Adrenal gland (tissue), 12 donors: Measurements from ENCODE around the gene RFC2. TPM values are rescaled to one million over a fixed set of nuclear protein-coding genes. Genes with fewer than 3 reads are reported as not detected.

Experiments
- DNase-seq, 7 donors: peaks; one replicate each; pipeline ENCODE4 v3.0.0-alpha.2; 2019 to 2020
- H3K27ac ChIP-seq, 5 donors: fragments of 200-600 bp; sonication (generic) in 4 of 5; 1 replicate in 3 of 5; 2 replicates in 2 of 5; pipeline versions ENCODE4 v1.5.1 to v1.8.0; 2016 to 2020; ENCODE audit warnings: mild to moderate bottlenecking in 1 of 5
- H3K27me3 ChIP-seq: fragments of 200-600 bp; 2 replicates; pipeline ENCODE4 v1.8.0; 2021
- H3K36me3 ChIP-seq, 2 donors: fragments of 200-600 bp; replicated peaks in 1 of 2; 1 replicate in 1 of 2; 2 replicates in 1 of 2; pipeline versions ENCODE4 v1.5.1 to v1.8.0; 2018 to 2022
- H3K4me1 ChIP-seq, 2 donors: fragments of 200-600 bp; replicated peaks in 1 of 2; 1 replicate in 1 of 2; 2 replicates in 1 of 2; pipeline versions ENCODE4 v1.5.1 to v1.8.0; 2018 to 2021
- H3K4me3 ChIP-seq, 4 donors: fragments of 200-600 bp; sonication (generic) in 3 of 4; one replicate each; pipeline ENCODE4 v1.5.1; 2016 to 2018
- H3K9me3 ChIP-seq, 3 donors: fragments of 200-600 bp; sonication (generic) in 1 of 3; replicated peaks in 1 of 3; 1 replicate in 2 of 3; 2 replicates in 1 of 3; pipeline versions ENCODE4 v1.5.1 to v1.8.0; 2016 to 2021
- POLR2A ChIP-seq, 2 donors: fragments of 450-650 bp; IDR thresholded peaks; one replicate each; pipeline ENCODE4 v1.6.1; 2017; ENCODE audit warnings: antibody characterized with exemption in 2 of 2, mild to moderate bottlenecking in 2 of 2, moderate library complexity in 1 of 2
- WGBS, 4 donors: extraction: QIAGEN DNeasy Blood & Tissue Kit in 2 of 4; methylation state at CpG; one replicate each; pipeline versions ENCODE4 v1.1.5 to v1.1.7; 2013 to 2017; 5-methylcytosine and 5-hydroxymethylcytosine counted together
- intact Hi-C, 2 donors: fragments of 100-400 bp; cut with DNase I; formaldehyde crosslinking; loops; one replicate each; pipeline versions ENCODE4 v1.14.1 to v1.15.0; 2022 to 2023
- polyA plus RNA-seq, 3 donors: library from polyadenylated mRNA; stranded (reverse); fragments of 200-250 nt in 2 of 3; fragments of 350-450 nt in 1 of 3; fragmentation: Illumina TruSeq in 1 of 3; extraction: RNeasy Lipid Tissue Mini Kit (QIAGEN cat#74804) in 1 of 3; gene quantifications; one replicate each; pipeline ENCODE4 v1.2.3, GENCODE V29; 2013 to 2014
- total RNA-seq, 9 donors: library from RNA; depleted of rRNA in 4 of 9; stranded (reverse); fragments of >200 nt in 4 of 9; fragments of 120-200 nt in 1 of 9; fragmentation: NEBNext Ultra II Directional in 1 of 9; extraction: Animal tissue kit (Norgen Biotek cat#: 25700) in 1 of 9; gene quantifications; one replicate each; pipeline versions ENCODE4 v1.1.0 to v1.2.4, GENCODE V29; 2013 to 2023
- TF ChIP-seq, protein P1 (sequence below), 6 experiments: fragments of 450-650 bp in 4 of 6; fragments of 200-600 bp in 2 of 6; sonication (generic) in 1 of 6; IDR thresholded peaks; 1 replicate in 5 of 6; 2 replicates in 1 of 6; pipeline versions ENCODE4 v1.5.1 to v1.8.0; 2016 to 2021; ENCODE audit warnings: antibody characterized with exemption in 6 of 6, mild to moderate bottlenecking in 2 of 6, moderate library complexity in 1 of 6
- donor health status: healthy with polysubstance abuse.
- donor health status: Bipolar disorder and iron deficiency.
- donor health status: DM: yes; HTN: yes; CAD: no.
- donor health status: DM: no; HTN: no; CAD: no.
- donor health status: DM: no; HTN: no; CAD: no.
- donor health status: DM: yes; HTN: yes; CAD: no.

Gene RFC2
- total and polyA plus RNA-seq, 12 donors: 9.3 to 23.2 (median 14.6) TPM

DNA sequence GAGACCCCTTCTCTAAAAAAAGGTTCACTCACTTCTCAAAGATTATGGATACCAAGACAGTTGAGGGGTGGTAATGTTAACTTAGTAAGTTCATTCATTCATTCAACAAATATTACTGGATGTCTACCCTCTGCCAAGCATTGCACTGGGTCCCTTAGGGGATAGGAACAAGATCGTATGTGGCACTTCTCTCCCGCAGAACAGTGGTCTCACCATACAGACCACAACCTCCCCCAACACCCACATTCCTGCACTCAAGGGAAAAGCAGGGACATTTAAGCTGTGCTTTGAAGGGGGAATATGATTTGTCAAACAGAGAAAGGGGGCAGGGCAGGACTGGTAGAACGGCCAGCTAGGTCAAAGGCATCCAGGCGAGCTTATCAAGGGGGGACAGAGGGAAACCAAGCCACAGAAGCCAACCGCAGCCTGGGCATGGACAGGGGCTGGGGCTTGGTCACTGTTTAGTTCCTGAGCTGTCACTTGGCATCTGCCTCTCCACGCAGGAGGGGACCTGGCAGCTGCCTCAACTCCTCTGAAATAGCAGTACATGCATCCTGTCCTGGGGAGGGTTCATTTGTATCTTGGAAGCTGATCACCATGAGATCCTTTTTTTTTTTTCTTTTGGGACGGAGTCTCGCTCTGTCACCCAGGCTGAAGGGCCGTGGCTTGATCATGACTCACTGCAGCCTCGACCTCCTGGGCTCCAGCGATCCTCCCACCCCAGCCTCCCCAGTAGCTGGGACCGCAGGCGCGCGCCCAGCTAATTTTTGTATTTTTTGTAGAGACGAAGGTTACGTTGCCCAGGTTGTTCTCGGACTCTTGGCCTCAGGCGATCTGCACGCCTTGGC is 34.1 kb upstream of the RFC2 start:
- TF ChIP-seq, protein P1, sequence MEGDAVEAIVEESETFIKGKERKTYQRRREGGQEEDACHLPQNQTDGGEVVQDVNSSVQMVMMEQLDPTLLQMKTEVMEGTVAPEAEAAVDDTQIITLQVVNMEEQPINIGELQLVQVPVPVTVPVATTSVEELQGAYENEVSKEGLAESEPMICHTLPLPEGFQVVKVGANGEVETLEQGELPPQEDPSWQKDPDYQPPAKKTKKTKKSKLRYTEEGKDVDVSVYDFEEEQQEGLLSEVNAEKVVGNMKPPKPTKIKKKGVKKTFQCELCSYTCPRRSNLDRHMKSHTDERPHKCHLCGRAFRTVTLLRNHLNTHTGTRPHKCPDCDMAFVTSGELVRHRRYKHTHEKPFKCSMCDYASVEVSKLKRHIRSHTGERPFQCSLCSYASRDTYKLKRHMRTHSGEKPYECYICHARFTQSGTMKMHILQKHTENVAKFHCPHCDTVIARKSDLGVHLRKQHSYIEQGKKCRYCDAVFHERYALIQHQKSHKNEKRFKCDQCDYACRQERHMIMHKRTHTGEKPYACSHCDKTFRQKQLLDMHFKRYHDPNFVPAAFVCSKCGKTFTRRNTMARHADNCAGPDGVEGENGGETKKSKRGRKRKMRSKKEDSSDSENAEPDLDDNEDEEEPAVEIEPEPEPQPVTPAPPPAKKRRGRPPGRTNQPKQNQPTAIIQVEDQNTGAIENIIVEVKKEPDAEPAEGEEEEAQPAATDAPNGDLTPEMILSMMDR (IDR thresholded peaks at IDR 0.05): no peak
- TF ChIP-seq POLR2A (IDR thresholded peaks at IDR 0.05): no peak

GRCh38 chr7:74287303-74288033 is 33.3 kb upstream of the RFC2 start:
- WGBS, 4 donors: 74 to 89% (median 85%) methylated on average over 6 to 7 of the region's 7 CpGs

More for the DNA sequence above, 34.1 kb upstream of the RFC2 start:
- WGBS, 4 donors: 48 to 56% (median 55%) methylated on average over 14 to 20 of the region's 20 CpGs
- Histone ChIP-seq H3K9me3 (no peaks in the 10 kb centered on the region), H3K4me3 (peak overlapping the region in 2 of 4 donors; percentile 26 to 98), H3K36me3 (no peaks in the 10 kb centered on the region), H3K27me3 (no peaks in the 10 kb centered on the region), H3K4me1 (peaks cover 17 to 26% of the 10 kb centered on the region in 2 donors), H3K27ac (peak overlapping the region in 3 of 5 donors; percentile 22 to 87 (median 39))
- peak in 1 of 7 donors; percentile 63 for DNase-seq
- intact Hi-C loops: no loop called here

GRCh38 chr7:74286131-74286530 is 31.9 kb upstream of the RFC2 start:
- H3K27me3 ChIP-seq: no peaks in the 10 kb centered on the region
- DNase-seq: no peak
- H3K4me1 ChIP-seq: peaks cover 17 to 23% of the 10 kb centered on the region in 2 donors
- H3K9me3 ChIP-seq: no peaks in the 10 kb centered on the region
- no peak overlapping the region for H3K27ac ChIP-seq
- intact Hi-C loops: no loop called here
- 72 to 84% (median 77%) methylated on average over 11 of the region's 11 CpGs for WGBS, 4 donors
- no peak for TF ChIP-seq POLR2A (IDR thresholded peaks at IDR 0.05)
- TF ChIP-seq, protein P1 (IDR thresholded peaks at IDR 0.05): no peak
- no peak overlapping the region for H3K4me3 ChIP-seq
- no peaks in the 10 kb centered on the region for H3K36me3 ChIP-seq

More at GRCh38 chr7:74287303-74288033, 33.3 kb upstream of the RFC2 start:
- Histone ChIP-seq H3K27me3 (no peaks in the 10 kb centered on the region), H3K4me1 (peaks cover 17 to 26% of the 10 kb centered on the region in 2 donors), H3K27ac (no peak overlapping the region), H3K4me3 (no peak overlapping the region), H3K9me3 (no peaks in the 10 kb centered on the region), H3K36me3 (no peaks in the 10 kb centered on the region)
- intact Hi-C loops: no loop called here
- TF ChIP-seq, protein P1 (IDR thresholded peaks at IDR 0.05): no peak
- TF ChIP-seq POLR2A (IDR thresholded peaks at IDR 0.05): no peak
- no peak for DNase-seq

DNA sequence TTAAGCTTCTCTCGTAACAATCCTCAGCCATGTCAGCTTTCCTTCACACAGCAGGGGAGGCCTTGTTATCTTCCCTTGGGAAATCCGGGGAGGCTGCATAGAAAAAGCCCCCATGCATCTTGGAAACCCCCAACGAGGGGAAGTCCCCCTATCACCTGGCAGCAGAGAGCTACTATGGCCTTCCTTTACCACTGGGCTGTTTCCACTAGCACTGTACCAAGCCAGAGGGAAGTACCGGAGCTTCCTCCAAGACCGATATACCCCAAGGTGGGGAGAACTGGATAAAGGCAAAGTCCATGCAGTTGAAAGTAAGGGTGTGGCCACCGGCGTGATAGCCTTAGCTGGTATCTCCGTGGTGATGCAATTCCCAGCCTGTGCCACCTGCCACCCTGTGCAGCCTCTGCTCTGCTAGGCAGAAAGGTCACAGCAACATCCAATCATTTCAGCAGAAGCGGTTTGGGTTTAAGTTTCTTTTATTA is 30.6 kb upstream of the RFC2 start:
- no peak overlapping the region for H3K27ac ChIP-seq
- peaks cover 16 to 22% of the 10 kb centered on the region in 2 donors for H3K4me1 ChIP-seq
- DNase-seq: peak in 1 of 7 donors; percentile 47
- intact Hi-C loops: no loop called here
- no peaks in the 10 kb centered on the region for H3K27me3 ChIP-seq
- H3K36me3 ChIP-seq: no peaks in the 10 kb centered on the region
- no peaks in the 10 kb centered on the region for H3K9me3 ChIP-seq
- WGBS, 4 donors: 52 to 59% (median 56%) methylated on average over 6 to 9 of the region's 9 CpGs
- TF ChIP-seq POLR2A (IDR thresholded peaks at IDR 0.05): no peak
- TF ChIP-seq, protein P1 (IDR thresholded peaks at IDR 0.05): no peak
- no peak overlapping the region for H3K4me3 ChIP-seq
